Memory B cell (primary cell): ENCODE measurements around the gene TDP2.
"Not testable (repeated sequence)": the region's sequence is repeated elsewhere in the genome, so short reads cannot be mapped to it uniquely, and the experiment has no call there.

ENCODE experiments used
- ATAC-seq: fragments of 150-1000 bp; cut with Tn5 transposase; 2 replicates; pipeline ENCODE4 v1.10.0; 2021; ENCODE audit warnings: low read depth, mild to moderate bottlenecking, moderate library complexity
- DNase-seq, 2 donors: peaks; one replicate each; pipeline ENCODE4 v3.0.0; 2022; ENCODE audit warnings: low spot score in 2 of 2
- H3K27ac Mint-ChIP-seq: one replicate; pipeline ENCODE4 v1.8.0; 2022; ENCODE audit warnings: mild to moderate bottlenecking, moderate library complexity, mixed read lengths
- H3K27me3 Mint-ChIP-seq: one replicate; pipeline ENCODE4 v1.8.0; 2022; ENCODE audit warnings: mixed read lengths
- H3K36me3 Mint-ChIP-seq: one replicate; pipeline ENCODE4 v1.8.0; 2022; ENCODE audit warnings: mild to moderate bottlenecking, mixed read lengths
- H3K4me1 Mint-ChIP-seq: one replicate; pipeline ENCODE4 v1.8.0; 2022; ENCODE audit warnings: mixed read lengths
- H3K4me3 Mint-ChIP-seq: one replicate; pipeline ENCODE4 v1.8.0; 2022; ENCODE audit warnings: mild to moderate bottlenecking, moderate library complexity, mixed read lengths
- H3K9me3 Mint-ChIP-seq: one replicate; pipeline ENCODE4 v1.8.0; 2022; ENCODE audit warnings: mixed read lengths

The TDP2 gene

DNA sequence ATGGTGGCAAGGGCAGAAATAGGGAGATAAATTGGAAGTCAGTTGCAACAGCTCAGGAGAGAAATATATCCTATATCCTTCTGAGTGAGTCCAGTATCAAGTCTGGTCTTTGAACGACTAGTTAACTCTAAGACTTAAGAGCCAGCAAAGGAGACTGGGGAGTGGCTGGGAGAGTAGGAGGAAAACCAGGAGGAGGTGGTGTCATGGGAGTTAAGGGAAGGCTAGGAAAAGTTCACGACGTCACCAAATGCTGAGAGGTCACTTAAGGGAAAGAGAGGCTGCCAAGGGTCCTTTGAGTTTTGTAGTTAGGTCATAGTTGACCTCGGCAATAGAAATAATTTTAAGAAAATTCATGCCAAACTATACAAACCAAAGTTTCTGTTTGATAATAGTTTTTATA, 25.3 kb upstream of the TDP2 start:
- H3K27me3 Mint-ChIP-seq, result no peaks in the 10 kb centered on the region
- H3K36me3 Mint-ChIP-seq, result peaks cover 5% of the 10 kb centered on the region
- no peak overlapping the region for H3K27ac Mint-ChIP-seq
- DNase-seq (no peak), ATAC-seq (no peak)
- H3K4me1 Mint-ChIP-seq, result peaks cover 4% of the 10 kb centered on the region
- no peak overlapping the region for H3K4me3 Mint-ChIP-seq
- H3K9me3 Mint-ChIP-seq, result no peaks in the 10 kb centered on the region

DNA sequence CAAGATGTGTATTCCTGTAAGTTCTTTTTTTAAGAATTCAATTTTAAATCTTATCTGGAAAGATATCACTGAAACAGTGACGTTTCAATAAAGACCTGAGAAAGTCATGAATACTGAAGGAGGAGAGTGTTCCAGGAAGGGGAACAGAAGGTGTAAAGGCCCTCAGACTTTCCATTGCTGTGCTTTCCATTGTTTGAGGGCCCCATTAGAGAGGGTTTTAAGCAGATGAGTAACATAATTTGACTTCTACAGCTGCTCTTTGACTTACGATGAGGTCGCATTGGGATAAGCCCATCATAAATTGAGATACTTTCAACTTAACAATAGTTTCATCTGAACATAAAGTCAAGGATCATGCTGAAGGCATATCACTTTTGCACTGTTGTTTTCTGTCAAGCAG, 24.9 kb upstream of the TDP2 start:
- no peak for ATAC-seq
- H3K4me1 Mint-ChIP-seq, result peaks cover 4% of the 10 kb centered on the region
- no peak overlapping the region for H3K4me3 Mint-ChIP-seq
- DNase-seq, result no peak
- H3K27ac Mint-ChIP-seq, result no peak overlapping the region
- no peaks in the 10 kb centered on the region for H3K27me3 Mint-ChIP-seq
- no peaks in the 10 kb centered on the region for H3K9me3 Mint-ChIP-seq
- peaks cover 5% of the 10 kb centered on the region for H3K36me3 Mint-ChIP-seq

DNA sequence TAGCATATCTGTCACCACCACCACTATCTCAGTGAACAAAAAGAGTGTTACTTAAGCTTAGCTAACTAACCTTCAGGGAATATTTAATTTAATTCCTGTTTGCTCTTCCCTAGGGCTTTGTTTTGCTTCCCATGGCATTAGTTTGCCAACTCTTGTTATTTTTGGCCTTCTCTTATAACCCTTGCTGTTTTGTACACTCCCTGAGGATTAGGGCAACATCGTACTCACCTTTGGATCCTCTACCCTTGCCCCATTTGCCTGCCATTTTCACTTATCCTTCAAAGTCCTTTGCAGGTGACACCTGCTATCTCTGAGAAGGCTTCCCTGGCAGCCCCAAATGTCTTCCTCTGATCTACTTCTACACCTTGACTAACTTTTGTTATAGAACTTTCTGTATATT, 23.9 kb upstream of the TDP2 start:
- Mint-ChIP-seq H3K36me3 (peaks cover 8% of the 10 kb centered on the region), H3K9me3 (no peaks in the 10 kb centered on the region), H3K4me1 (peaks cover 2% of the 10 kb centered on the region), H3K27ac (no peak overlapping the region), H3K27me3 (no peaks in the 10 kb centered on the region), H3K4me3 (no peak overlapping the region)
- ATAC-seq, result no peak
- no peak for DNase-seq

DNA sequence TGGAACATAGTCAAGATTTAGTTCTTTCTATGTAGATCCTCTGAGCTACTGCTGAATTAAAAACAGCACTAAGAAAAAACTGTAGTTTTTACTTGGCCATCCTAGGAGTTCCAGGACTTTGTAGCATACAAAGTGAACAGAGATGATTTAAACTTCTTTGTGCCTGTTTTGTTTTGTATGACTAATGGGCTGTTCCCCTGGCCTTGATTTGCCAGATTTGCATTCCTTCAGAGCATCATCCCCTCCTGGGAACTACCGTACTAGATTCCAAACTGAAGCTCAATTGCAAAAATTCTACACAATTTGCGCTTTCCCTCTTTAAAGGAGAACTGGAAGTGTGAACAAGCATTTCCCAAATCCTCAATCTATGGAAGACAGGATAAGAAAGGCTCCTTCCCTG, 23.3 kb upstream of the TDP2 start:
- Mint-ChIP-seq H3K4me3 (no peak overlapping the region), H3K27me3 (no peaks in the 10 kb centered on the region), H3K27ac (no peak overlapping the region), H3K9me3 (no peaks in the 10 kb centered on the region), H3K36me3 (peaks cover 8% of the 10 kb centered on the region), H3K4me1 (no peaks in the 10 kb centered on the region)
- DNase-seq, result no peak
- no peak for ATAC-seq

DNA sequence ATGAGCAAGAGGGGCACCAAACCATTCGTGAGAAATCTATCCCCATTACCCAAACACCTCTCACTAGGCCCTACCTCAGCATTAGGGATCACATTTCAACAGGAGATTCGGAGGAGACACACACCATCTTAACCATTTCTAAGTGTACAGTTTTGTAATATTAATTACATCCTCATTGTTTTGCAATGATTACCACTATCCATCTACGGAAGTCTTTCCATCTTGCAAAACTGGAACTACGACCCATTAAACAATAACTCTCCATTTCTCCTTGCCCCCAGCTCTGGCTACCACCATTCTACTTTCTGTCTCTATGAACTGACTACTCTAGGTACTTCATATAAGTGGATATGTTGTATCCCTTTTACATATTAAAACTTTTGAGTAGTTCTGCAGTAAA, 20.2 kb upstream of the TDP2 start:
- Mint-ChIP-seq H3K9me3 (no peaks in the 10 kb centered on the region), H3K27ac (no peak overlapping the region), H3K27me3 (no peaks in the 10 kb centered on the region), H3K4me3 (no peak overlapping the region), H3K36me3 (peaks cover 13% of the 10 kb centered on the region), H3K4me1 (no peaks in the 10 kb centered on the region)
- ATAC-seq (no peak), DNase-seq (no peak)

DNA sequence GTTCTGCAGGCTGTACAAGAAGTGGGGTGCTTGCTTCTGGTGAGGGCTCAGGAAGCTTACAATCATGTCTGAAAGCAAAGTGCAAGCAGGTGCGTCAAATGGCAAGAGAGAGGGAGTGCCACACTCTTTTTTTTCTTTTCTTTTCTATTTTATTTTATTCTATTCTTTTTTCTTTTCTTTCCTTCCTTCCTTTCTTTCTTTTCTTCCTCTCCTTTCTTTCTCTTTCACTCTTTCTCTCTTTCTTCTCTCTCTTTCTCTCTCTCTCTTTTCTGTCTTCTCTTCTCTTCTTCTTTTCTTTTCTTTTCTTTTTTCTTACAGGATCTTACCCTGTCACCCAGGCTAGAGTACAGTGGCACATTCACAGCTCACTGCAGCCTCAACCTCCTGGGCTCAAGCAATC, 19.7 kb upstream of the TDP2 start:
- H3K36me3 Mint-ChIP-seq, result peaks cover 16% of the 10 kb centered on the region
- H3K9me3 Mint-ChIP-seq, result no peaks in the 10 kb centered on the region
- no peak overlapping the region for H3K27ac Mint-ChIP-seq
- no peak overlapping the region for H3K4me3 Mint-ChIP-seq
- no peaks in the 10 kb centered on the region for H3K27me3 Mint-ChIP-seq
- DNase-seq (no peak), ATAC-seq (no peak)
- H3K4me1 Mint-ChIP-seq, result peaks cover 3% of the 10 kb centered on the region

DNA sequence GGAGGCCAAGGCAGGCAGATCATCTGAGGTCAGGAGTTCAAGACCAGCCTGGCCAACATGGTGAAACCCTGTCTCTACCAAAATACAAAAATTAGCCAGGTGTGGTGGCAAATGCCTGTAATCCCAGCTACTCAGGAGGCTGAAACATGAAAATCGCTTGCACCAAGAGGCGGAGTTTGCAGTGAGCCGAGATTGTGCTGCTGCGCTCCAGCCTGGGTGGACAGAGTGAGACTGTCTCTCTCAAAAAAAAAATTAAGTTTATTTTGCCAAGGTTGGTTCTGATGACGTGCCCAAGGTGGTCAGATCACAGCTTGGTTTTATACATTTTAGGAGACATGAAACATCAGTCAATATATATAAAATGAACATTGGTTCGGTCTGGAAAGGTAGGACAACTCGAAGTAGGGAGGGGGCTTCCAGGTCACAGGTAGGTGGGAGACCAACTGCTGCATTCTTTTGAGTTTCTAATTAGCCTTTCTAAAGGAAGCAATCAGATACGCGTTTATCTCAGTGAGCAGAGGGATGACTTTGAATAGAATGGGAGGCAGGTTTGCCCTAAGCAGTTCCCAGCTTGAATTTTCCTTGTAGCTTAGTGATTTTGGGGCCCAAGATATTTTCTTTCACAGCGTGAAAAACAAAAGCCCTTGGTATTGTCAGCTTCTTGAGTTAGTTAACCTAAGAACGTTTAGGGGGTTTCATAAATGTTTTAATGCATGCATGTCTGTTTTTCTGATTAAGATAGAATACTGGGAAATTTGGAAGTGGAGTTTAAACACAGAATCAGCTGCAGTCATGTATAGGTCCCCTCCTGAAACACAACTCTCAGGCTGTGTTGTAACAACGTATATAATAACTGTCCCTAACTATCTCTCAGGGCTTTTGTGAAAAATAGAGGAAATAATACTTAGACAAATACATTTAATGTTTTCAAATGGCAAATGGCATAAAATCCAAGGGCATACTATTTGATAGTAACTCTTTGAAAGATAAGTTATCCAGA, 16.9 kb upstream of the TDP2 start:
- Mint-ChIP-seq H3K4me3 (no peak overlapping the region), H3K27me3 (no peaks in the 10 kb centered on the region), H3K9me3 (no peaks in the 10 kb centered on the region), H3K4me1 (peaks cover 7% of the 10 kb centered on the region), H3K27ac (no peak overlapping the region), H3K36me3 (peaks cover 17% of the 10 kb centered on the region)
- DNase-seq, result no peak
- no peak for ATAC-seq

DNA sequence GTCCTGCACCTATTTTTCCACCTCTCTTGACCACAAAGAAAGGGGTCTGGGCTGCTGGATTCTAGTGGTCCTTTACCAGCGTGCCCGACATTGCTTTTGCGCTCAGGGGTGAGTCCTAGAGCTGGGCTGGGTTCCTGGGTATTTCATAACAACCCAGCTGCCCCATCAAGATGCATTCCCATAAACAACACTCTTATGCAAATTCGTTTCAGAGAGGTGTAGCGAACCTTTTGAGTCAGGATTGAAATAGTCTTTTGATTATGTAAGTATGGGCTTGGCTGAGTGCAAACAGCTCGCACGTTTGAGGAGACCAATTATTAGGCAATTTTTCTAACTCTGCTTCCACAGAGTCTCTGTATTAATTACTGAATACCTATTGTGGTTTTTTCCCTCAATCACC, 13.9 kb upstream of the TDP2 start:
- Mint-ChIP-seq H3K27me3 (no peaks in the 10 kb centered on the region), H3K4me3 (no peak overlapping the region), H3K36me3 (peaks cover 11% of the 10 kb centered on the region), H3K27ac (no peak overlapping the region), H3K9me3 (no peaks in the 10 kb centered on the region), H3K4me1 (peaks cover 9% of the 10 kb centered on the region)
- ATAC-seq (no peak), DNase-seq (no peak)

DNA sequence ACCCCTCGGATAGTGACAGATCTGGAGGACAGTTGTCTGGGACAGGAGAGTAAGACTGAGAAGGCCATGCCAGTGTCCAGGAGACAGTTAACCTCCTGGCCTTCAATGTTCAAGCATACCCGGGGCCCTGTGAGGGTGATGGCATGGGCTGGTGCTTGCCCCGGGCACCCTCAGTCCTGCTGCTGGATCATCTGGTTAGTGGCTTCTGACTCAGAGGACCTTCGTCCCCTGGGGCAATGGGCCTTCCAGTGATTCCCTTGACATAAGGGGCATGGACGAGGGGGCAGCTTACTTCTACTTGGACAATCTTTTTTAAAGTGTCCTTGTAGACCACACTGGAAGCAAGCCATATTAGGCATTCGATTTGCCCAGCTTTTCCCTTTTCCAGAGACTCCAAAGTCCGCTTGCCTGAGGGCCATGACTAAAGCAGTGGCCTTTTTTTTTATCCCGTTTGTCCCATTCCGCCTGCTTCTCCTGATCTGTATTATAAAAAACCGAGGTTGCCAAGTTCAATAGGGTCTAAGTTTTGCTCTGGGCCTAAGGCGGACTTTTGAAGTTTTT, 12.2 kb upstream of the TDP2 start:
- ATAC-seq, H3K27ac Mint-ChIP-seq, H3K4me3 Mint-ChIP-seq, DNase-seq, H3K4me1 Mint-ChIP-seq, H3K9me3 Mint-ChIP-seq, H3K27me3 Mint-ChIP-seq: not testable (repeated sequence)
- H3K36me3 Mint-ChIP-seq, result peaks cover 14% of the 10 kb centered on the region

DNA sequence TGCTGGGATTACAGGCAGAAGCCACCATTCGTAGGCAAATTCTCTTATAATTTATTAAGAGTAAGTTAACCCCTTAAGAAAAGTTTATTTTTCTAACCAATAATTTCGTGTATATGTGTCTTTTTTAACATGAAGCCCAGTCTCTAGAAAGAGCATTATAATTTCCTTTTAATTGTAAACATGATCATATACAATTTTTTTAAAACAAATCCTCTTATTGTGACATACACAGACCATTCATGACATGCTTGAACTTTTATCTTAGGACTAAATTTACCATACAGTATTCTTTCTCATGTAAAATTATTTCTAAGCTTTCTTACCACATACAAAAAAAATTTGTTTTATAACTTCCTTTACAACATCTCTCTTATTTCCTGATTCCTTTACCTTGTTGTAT, 6.9 kb upstream of the TDP2 start:
- H3K4me1 Mint-ChIP-seq, result peaks cover 2% of the 10 kb centered on the region
- H3K27ac Mint-ChIP-seq, result no peak overlapping the region
- H3K9me3 Mint-ChIP-seq, result peaks cover 1% of the 10 kb centered on the region
- peaks cover 15% of the 10 kb centered on the region for H3K36me3 Mint-ChIP-seq
- no peaks in the 10 kb centered on the region for H3K27me3 Mint-ChIP-seq
- ATAC-seq, result no peak
- no peak overlapping the region for H3K4me3 Mint-ChIP-seq
- no peak for DNase-seq

DNA sequence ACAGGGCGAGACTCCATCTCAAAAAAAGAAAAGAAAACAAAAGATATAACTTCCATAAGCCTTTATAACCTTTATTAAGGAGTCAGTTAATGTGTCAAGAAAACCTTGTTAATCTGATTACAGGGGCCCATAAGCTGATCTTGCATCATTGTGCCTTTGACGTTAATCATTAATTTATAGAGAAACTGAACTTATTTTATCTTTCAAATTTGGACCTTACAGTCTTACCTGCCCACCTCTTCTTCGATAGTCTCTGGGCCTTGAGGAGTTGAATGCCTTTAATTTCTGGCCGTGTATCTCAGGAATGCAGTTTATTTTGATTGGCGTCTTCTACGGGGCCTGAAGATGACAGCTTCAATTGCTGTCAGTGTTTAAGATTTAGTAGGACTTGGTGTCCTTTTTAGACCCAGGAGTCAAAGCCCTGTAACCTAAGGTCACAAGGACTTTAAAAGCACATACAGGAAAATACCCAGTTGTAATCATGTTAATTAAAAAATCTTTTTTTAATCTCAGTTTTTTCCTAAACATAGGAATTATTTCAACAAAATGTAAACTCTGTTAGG, 6.0 kb upstream of the TDP2 start:
- peaks cover 2% of the 10 kb centered on the region for H3K4me1 Mint-ChIP-seq
- peaks cover 1% of the 10 kb centered on the region for H3K9me3 Mint-ChIP-seq
- no peak for DNase-seq
- no peak for ATAC-seq
- no peak overlapping the region for H3K27ac Mint-ChIP-seq
- peaks cover 15% of the 10 kb centered on the region for H3K36me3 Mint-ChIP-seq
- no peaks in the 10 kb centered on the region for H3K27me3 Mint-ChIP-seq
- H3K4me3 Mint-ChIP-seq, result no peak overlapping the region

DNA sequence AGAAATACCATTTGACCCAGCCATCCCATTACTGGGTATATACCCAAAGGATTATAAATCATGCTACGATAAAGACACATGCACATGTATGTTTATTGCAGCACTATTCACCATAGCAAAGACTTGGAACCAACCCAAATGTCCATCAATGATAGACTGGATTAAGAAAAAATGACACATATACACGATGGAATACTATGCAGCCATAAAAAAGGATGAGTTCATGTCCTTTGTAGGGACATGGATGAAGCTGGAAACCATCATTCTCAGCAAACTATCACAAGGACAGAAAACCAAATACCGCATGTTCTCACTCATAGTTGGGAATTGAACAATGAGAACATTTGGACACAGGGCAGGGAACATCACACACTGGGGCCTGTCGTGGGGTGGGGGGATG, 4.4 kb upstream of the TDP2 start:
- not testable (repeated sequence) for ATAC-seq, DNase-seq, H3K4me1 Mint-ChIP-seq, H3K9me3 Mint-ChIP-seq, H3K4me3 Mint-ChIP-seq, H3K27ac Mint-ChIP-seq, H3K27me3 Mint-ChIP-seq
- peaks cover 13% of the 10 kb centered on the region for H3K36me3 Mint-ChIP-seq

DNA sequence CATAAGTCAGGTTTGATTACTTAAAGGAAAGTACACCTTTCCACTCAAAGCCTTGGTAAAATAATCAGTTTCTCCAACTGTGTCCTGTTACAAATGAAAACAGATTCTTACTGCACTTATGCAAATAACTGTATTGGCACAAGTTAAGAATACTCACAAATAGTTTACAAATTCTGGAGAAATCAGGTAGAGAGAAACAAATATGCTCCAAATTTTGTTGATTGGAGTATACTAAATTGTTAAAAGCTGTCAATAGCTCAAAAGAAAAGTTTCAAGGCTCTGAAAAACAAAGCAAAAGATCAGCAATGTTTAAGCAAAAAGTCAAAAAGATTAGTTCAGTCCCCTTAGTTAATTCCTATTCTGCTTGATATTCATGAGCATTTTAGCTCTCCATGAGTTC, 3.8 kb upstream of the TDP2 start:
- not testable (repeated sequence) for H3K27ac Mint-ChIP-seq, DNase-seq, H3K4me3 Mint-ChIP-seq, ATAC-seq, H3K9me3 Mint-ChIP-seq, H3K27me3 Mint-ChIP-seq
- Mint-ChIP-seq H3K4me1 (peaks cover 11% of the 10 kb centered on the region), H3K36me3 (peaks cover 13% of the 10 kb centered on the region)

DNA sequence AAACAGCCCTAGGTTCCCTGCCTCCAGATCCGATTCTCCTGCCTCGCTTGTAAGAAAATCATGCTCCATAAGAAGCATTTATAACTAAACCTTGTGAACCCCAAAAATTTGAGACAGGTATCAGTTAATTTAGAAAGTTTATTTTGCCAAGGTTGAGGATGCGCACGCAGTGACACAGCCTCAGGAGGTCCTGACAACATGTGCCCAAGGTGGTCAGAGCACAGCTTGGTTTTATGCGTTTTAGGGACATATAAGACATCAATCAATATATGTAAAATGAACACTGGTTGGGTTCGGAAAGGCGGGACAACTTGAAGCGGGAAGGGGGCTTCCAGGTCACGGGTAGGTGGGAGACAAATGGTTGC, 2.3 kb upstream of the TDP2 start:
- DNase-seq (no peak), ATAC-seq (no peak)
- Mint-ChIP-seq H3K27me3 (no peaks in the 10 kb centered on the region), H3K27ac (no peak overlapping the region), H3K9me3 (peaks cover 1% of the 10 kb centered on the region), H3K36me3 (peaks cover 12% of the 10 kb centered on the region), H3K4me1 (peaks cover 23% of the 10 kb centered on the region), H3K4me3 (no peak overlapping the region)
